Endothelial cell of umbilical vein (primary cell): ENCODE results near the gene MAP4K3. TPM values are rescaled to one million over a fixed set of nuclear protein-coding genes. Genes with fewer than 3 reads are reported as not detected.

Experiments used
- BruUV-seq: library from RNA; stranded (reverse); fragments of 400-500 nt; replicated peaks from 2 replicates; lab custom pipeline; 2021; lab: Mats Ljungman, UMichigan
- CTCF ChIA-PET: fragments of 300-600, 350-600 bp; sonication (Branson Sonifier 250); formaldehyde crosslinking; loops from one replicate; lab custom pipeline; 2021; ENCODE audit warnings: antibody characterized with exemption, inconsistent platforms; lab: Charles Lee
- POLR2A ChIA-PET: fragments of 300-600, 350-600 bp; sonication (Branson Sonifier 250); formaldehyde crosslinking; loops from one replicate; lab custom pipeline; 2021; ENCODE audit warnings: antibody characterized with exemption, inconsistent platforms; lab: Charles Lee
- DNase-seq: peaks from one replicate; pipeline ENCODE4 v3.0.0-alpha.2; 2011; ENCODE audit warnings: low read depth, low spot score
- FAIRE-seq: peaks from 2 replicates; lab custom pipeline; 2011; peaks lifted over from hg19 to GRCh38; lab: Jason Lieb, UNC
- H2AFZ ChIP-seq: 2 replicates; pipeline ENCODE4 v1.6.0; 2012; ENCODE audit warnings: low read depth, low read length, control low read depth, inconsistent platforms
- H3K27ac ChIP-seq: 2 replicates; pipeline ENCODE4 v1.5.1; 2011; ENCODE audit warnings: low read depth, mild to moderate bottlenecking, control low read depth, low read length, moderate library complexity; ENCODE audit not compliant: insufficient read depth
- H3K27me3 ChIP-seq, 2 experiments: 2 replicates each; pipeline versions ENCODE4 v1.6.0 to v1.6.1; 2011; ENCODE audit warnings: low read length in 2 of 2, mixed read lengths in 1 of 2; ENCODE audit not compliant: control insufficient read depth in 2 of 2, insufficient read depth in 2 of 2
- H3K36me3 ChIP-seq, 2 experiments: 2 replicates in 1 of 2; 3 replicates in 1 of 2; pipeline ENCODE4 v1.5.1; 2011; ENCODE audit warnings: low read length in 2 of 2, mild to moderate bottlenecking in 1 of 2, moderate library complexity in 1 of 2; ENCODE audit not compliant: control insufficient read depth in 2 of 2, insufficient read depth in 2 of 2; ENCODE audit errors: extremely low read depth in 1 of 2
- H3K4me1 ChIP-seq: 3 replicates; pipeline ENCODE4 v1.5.1; 2011; ENCODE audit warnings: mild to moderate bottlenecking, low read length; ENCODE audit not compliant: control insufficient read depth, insufficient read depth; ENCODE audit errors: extremely low read depth
- H3K4me2 ChIP-seq: 2 replicates; pipeline ENCODE4 v1.6.1; 2011; ENCODE audit warnings: low read length, control low read depth, mixed read lengths; ENCODE audit not compliant: insufficient read depth
- H3K4me3 ChIP-seq, 3 experiments: fragments of 200-600 bp in 1 of 3; sonication (generic), shearing (Covaris generic) in 1 of 3; replicated peaks in 1 of 3; 2 replicates each; pipeline ENCODE4 v1.5.1; 2011 to 2016; ENCODE audit warnings: control low read depth in 3 of 3, low read length in 3 of 3, mild to moderate bottlenecking in 2 of 3, inconsistent platforms in 1 of 3, low read depth in 1 of 3, moderate library complexity in 1 of 3; ENCODE audit not compliant: insufficient read depth in 1 of 3
- H3K79me2 ChIP-seq: 2 replicates; pipeline ENCODE4 v1.6.0; 2012; ENCODE audit warnings: low read length, inconsistent platforms; ENCODE audit not compliant: control insufficient read depth, insufficient read depth
- H3K9ac ChIP-seq: replicated peaks from 2 replicates; pipeline ENCODE3; 2011; ENCODE audit warnings: low read length, control low read depth; ENCODE audit not compliant: insufficient read depth; ENCODE audit errors: extremely low read depth
- H3K9me1 ChIP-seq: replicated peaks from 3 replicates; pipeline ENCODE4 v1.6.0; 2011; ENCODE audit warnings: mild to moderate bottlenecking, low read length; ENCODE audit not compliant: control insufficient read depth, insufficient read depth; ENCODE audit errors: extremely low read depth
- H3K9me3 ChIP-seq: replicated peaks from 2 replicates; pipeline ENCODE4 v1.5.1; 2012; ENCODE audit warnings: low read length, inconsistent platforms; ENCODE audit not compliant: control insufficient read depth, insufficient read depth
- H4K20me1 ChIP-seq: replicated peaks from 2 replicates; pipeline ENCODE3; 2011; ENCODE audit warnings: mild to moderate bottlenecking, low read length; ENCODE audit not compliant: control insufficient read depth, insufficient read depth; ENCODE audit errors: extremely low read depth
- EZH2 ChIP-seq: IDR thresholded peaks from 2 replicates; pipeline ENCODE4 v1.6.1; 2012; ENCODE audit warnings: borderline replicate concordance, low read depth, mild to moderate bottlenecking, moderate library complexity, low read length, inconsistent platforms; ENCODE audit not compliant: severe bottlenecking
- FOS ChIP-seq: IDR thresholded peaks from 2 replicates; pipeline ENCODE4 v1.6.1; 2011; ENCODE audit warnings: mild to moderate bottlenecking, low read length, moderate library complexity, borderline replicate concordance; ENCODE audit not compliant: insufficient read depth
- GATA2 ChIP-seq: IDR thresholded peaks from 2 replicates; pipeline ENCODE4 v1.7.0; 2011; ENCODE audit warnings: low read depth, mild to moderate bottlenecking, moderate library complexity, mixed read lengths, low read length; ENCODE audit not compliant: insufficient read length, insufficient read depth
- JUN ChIP-seq: IDR thresholded peaks from 2 replicates; pipeline ENCODE4 v1.6.1; 2011; ENCODE audit warnings: borderline replicate concordance, low read depth; ENCODE audit not compliant: insufficient read length, insufficient read depth
- MYC ChIP-seq: IDR thresholded peaks from one replicate; pipeline ENCODE4 v1.6.1; 2011; ENCODE audit warnings: mild to moderate bottlenecking, low read depth, low read length
- POLR2A ChIP-seq: IDR thresholded peaks from 2 replicates; pipeline ENCODE4 v1.6.1; 2012; ENCODE audit warnings: low read depth, mild to moderate bottlenecking, control low read depth, low read length
- POLR2AphosphoS5 ChIP-seq: IDR thresholded peaks from 2 replicates; pipeline ENCODE4 v1.6.1; 2012; ENCODE audit warnings: low read depth, mild to moderate bottlenecking, control low read depth, low read length, moderate library complexity; ENCODE audit not compliant: insufficient read depth
- dilution Hi-C: fragments of 300-500 bp; cut with MboI; formaldehyde crosslinking; loops from one replicate; pipeline ENCODE4 v1.15.0; 2019; ENCODE audit warnings: low sequenced_read_pairs; ENCODE audit not compliant: extremely low pct_ligation_motif_present
- intact Hi-C: fragments of 100-400 bp; cut with micrococcal nuclease; formaldehyde crosslinking; loops from one replicate; pipeline ENCODE4 v1.10.0; 2022
- polyA plus RNA-seq, 4 experiments: library from polyadenylated mRNA; depleted of rRNA in 3 of 4; stranded (reverse) in 3 of 4; unstranded in 1 of 4; fragments of >200 nt; gene quantifications; 2 replicates each; pipeline versions ENCODE4 v1.2.1 to v1.2.3, GENCODE V29; 2011 to 2012; ENCODE audit warnings: missing spikeins in 1 of 4
- total RNA-seq: library from RNA; stranded (reverse); gene quantifications from 2 replicates; pipeline ENCODE4 v1.2.3, GENCODE V29; 2021
- TF ChIP-seq, protein P1 (sequence below): IDR thresholded peaks from 2 replicates; pipeline ENCODE4 v1.6.1; 2011; ENCODE audit not compliant: insufficient read depth, insufficient read length
- TF ChIP-seq, protein P2 (sequence below), 2 donors: IDR thresholded peaks; 1 replicate in 1 of 2; 2 replicates in 1 of 2; pipeline ENCODE4 v1.5.1; 2011; ENCODE audit warnings: low read length in 2 of 2, mild to moderate bottlenecking in 2 of 2, moderate library complexity in 2 of 2, control low read depth in 1 of 2, inconsistent platforms in 1 of 2, low read depth in 1 of 2; ENCODE audit not compliant: insufficient read depth in 1 of 2; ENCODE audit errors: extremely low read depth in 1 of 2

The MAP4K3 gene
- total and polyA plus RNA-seq, 2 donors (not counting 3 experiments of a cell fraction or from before 2014, with no cell fraction given): 8.0 to 45.9 TPM

- Histone ChIP-seq H3K9ac (no peak overlapping the region), H3K27ac (no peak overlapping the region), H3K36me3 (peaks cover 5 to 11% of the 10 kb centered on the region in 2 experiments), H3K27me3 (no peaks in the 10 kb centered on the region), H3K9me1 (no peaks in the 10 kb centered on the region), H3K9me3 (no peaks in the 10 kb centered on the region), H3K4me2 (no peak overlapping the region), H3K79me2 (no peaks in the 10 kb centered on the region), H2AFZ (no peak overlapping the region), H3K4me1 (no peaks in the 10 kb centered on the region), H4K20me1 (no peaks in the 10 kb centered on the region), H3K4me3 (no peak overlapping the region)
- dilution Hi-C loops (no loop called here), intact Hi-C loops (no loop called here)
- ChIA-PET POLR2A (no interaction called here), CTCF (no interaction called here)
- no TSS peak for BruUV-seq
- FAIRE-seq: no peak
- DNase-seq: no peak
- TF ChIP-seq MYC: no peak
- TF ChIP-seq POLR2AphosphoS5: no peak
- TF ChIP-seq, protein P1, sequence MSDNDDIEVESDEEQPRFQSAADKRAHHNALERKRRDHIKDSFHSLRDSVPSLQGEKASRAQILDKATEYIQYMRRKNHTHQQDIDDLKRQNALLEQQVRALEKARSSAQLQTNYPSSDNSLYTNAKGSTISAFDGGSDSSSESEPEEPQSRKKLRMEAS: no peak
- TF ChIP-seq, protein P2, sequence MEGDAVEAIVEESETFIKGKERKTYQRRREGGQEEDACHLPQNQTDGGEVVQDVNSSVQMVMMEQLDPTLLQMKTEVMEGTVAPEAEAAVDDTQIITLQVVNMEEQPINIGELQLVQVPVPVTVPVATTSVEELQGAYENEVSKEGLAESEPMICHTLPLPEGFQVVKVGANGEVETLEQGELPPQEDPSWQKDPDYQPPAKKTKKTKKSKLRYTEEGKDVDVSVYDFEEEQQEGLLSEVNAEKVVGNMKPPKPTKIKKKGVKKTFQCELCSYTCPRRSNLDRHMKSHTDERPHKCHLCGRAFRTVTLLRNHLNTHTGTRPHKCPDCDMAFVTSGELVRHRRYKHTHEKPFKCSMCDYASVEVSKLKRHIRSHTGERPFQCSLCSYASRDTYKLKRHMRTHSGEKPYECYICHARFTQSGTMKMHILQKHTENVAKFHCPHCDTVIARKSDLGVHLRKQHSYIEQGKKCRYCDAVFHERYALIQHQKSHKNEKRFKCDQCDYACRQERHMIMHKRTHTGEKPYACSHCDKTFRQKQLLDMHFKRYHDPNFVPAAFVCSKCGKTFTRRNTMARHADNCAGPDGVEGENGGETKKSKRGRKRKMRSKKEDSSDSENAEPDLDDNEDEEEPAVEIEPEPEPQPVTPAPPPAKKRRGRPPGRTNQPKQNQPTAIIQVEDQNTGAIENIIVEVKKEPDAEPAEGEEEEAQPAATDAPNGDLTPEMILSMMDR (IDR thresholded peaks at IDR 0.05; ENCODE audit: extremely low read depth in 1 of 2, insufficient read depth in 1 of 2, low read depth in 1 of 2, low read length in 2 of 2): no peak
- no peak for TF ChIP-seq EZH2
- TF ChIP-seq GATA2: no peak
- no peak for TF ChIP-seq FOS
- no peak for TF ChIP-seq POLR2A
- TF ChIP-seq JUN: no peak
Observed at GRCh38 chr2:39275016-39275415, 162.1 kb downstream of the MAP4K3 start.
